ENCODE measurements around the gene ARHGAP20.
A peak's percentile ranks its signal among the peaks of the same experiment; 100 is the strongest.

ARHGAP20 gene

DNA sequence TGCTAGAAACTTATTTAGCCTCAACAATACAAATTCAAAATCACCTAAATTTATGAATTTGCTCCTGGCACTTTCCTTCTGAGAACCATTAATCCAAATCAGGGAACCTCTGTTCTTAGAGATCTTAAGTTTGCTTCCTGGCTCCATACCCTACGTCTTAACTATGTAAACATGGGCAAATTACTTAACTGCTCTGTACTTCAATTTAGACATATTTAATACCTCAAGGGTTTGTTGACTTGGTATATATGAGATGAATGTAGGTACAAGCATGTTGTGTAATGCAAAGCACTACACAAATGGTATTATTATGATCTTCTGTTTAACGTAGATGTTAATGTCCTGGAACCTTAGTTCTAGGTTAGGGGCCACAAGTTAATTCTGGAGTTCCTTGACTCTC, 22.6 kb upstream of the ARHGAP20 start:
- TF ChIP-seq, protein P1, sequence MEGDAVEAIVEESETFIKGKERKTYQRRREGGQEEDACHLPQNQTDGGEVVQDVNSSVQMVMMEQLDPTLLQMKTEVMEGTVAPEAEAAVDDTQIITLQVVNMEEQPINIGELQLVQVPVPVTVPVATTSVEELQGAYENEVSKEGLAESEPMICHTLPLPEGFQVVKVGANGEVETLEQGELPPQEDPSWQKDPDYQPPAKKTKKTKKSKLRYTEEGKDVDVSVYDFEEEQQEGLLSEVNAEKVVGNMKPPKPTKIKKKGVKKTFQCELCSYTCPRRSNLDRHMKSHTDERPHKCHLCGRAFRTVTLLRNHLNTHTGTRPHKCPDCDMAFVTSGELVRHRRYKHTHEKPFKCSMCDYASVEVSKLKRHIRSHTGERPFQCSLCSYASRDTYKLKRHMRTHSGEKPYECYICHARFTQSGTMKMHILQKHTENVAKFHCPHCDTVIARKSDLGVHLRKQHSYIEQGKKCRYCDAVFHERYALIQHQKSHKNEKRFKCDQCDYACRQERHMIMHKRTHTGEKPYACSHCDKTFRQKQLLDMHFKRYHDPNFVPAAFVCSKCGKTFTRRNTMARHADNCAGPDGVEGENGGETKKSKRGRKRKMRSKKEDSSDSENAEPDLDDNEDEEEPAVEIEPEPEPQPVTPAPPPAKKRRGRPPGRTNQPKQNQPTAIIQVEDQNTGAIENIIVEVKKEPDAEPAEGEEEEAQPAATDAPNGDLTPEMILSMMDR (IDR thresholded peaks at IDR 0.05) = no peak
- TF ChIP-seq ZFX (IDR thresholded peaks at IDR 0.05; ENCODE audit: borderline replicate concordance) = no peak
- H3K27ac ChIP-seq = peak overlapping the region; percentile 22

DNA sequence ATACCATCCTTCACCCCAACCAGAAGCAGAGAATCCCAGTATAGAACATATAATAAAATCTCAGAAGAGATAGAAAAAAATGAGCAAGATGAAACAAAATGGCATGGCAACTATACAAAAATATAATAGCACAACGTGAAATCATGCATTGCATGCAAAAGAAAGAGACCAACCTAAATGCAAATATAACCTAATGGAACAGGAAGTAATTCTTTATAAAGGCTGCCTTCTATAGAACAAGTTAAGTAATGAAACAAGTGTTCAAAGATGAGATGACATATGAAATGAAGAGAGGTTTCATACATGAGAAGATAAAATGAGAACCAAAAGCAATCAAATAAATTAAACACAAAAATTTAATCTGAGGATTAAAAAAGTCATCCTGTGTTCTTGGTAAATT, 18.5 kb upstream of the ARHGAP20 start:
- TF ChIP-seq, protein P1 (IDR thresholded peaks at IDR 0.05) = no peak
- TF ChIP-seq ZFX (IDR thresholded peaks at IDR 0.05; ENCODE audit: borderline replicate concordance) = no peak
- no peak overlapping the region for H3K27ac ChIP-seq

DNA sequence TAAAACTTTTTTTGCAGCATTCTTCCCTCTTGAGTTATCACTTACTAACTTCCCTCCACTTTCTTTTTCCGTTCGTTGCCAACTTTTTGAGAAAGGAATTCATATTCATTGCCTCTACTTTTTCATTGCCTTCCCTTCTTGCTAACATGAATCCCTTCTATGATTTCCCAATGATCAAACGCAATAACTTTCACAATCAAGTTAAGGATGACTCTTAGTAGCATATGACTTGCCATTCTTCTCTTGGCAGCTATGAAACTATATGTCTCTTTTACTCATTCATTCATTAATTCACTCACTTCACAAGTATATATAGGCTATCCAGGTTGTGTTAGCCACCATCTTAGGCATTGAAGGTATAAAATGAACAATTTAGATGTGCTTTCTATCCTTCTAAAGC, 16.6 kb upstream of the ARHGAP20 start:
- no peak overlapping the region for H3K27ac ChIP-seq
- TF ChIP-seq ZFX (IDR thresholded peaks at IDR 0.05; ENCODE audit: borderline replicate concordance) = no peak
- TF ChIP-seq, protein P1 (IDR thresholded peaks at IDR 0.05) = no peak

DNA sequence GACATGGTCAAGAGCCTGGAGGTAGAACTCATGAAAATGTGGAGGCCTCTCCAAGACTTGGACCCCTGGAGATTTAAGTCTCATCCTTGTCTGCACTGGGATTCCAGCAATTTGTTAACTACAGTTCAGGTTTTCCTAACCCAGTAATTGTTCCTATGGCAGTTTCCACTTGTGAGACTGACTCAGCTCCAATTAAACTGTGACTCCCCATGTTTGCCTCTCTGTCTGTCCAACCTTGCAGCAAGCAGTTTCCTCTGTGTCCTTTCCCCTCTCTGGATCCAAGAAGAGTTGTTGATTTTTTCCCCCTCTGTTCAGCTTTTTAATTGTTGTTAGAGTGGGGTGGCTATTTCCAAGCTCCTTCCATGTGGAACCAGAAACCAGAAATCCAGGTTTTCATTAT, 16.2 kb upstream of the ARHGAP20 start:
- no peak overlapping the region for H3K27ac ChIP-seq
- TF ChIP-seq, protein P1 (IDR thresholded peaks at IDR 0.05) = no peak
- no peak for TF ChIP-seq ZFX (IDR thresholded peaks at IDR 0.05; ENCODE audit: borderline replicate concordance)

DNA sequence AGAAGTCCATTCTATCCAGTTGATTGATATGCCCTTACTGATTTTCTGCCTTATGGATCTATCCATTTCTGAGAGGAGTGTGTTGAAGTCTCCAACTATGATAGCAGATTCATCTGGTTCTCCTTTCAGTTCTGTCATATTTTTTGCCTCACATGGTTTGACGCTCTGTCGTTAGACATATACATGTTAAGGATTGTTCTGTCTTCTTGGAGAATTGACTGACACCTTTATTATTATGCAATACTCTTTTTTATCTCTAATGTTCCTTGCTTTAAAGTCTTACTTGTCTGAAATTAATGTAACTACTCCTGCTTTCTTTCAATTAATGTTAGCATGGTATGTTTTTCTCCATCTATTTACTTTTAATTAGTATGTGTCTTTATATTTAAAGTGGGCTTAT, 12.1 kb upstream of the ARHGAP20 start:
- no peak overlapping the region for H3K27ac ChIP-seq
- TF ChIP-seq ZFX (IDR thresholded peaks at IDR 0.05; ENCODE audit: borderline replicate concordance) = no peak
- TF ChIP-seq, protein P1 (IDR thresholded peaks at IDR 0.05) = no peak

DNA sequence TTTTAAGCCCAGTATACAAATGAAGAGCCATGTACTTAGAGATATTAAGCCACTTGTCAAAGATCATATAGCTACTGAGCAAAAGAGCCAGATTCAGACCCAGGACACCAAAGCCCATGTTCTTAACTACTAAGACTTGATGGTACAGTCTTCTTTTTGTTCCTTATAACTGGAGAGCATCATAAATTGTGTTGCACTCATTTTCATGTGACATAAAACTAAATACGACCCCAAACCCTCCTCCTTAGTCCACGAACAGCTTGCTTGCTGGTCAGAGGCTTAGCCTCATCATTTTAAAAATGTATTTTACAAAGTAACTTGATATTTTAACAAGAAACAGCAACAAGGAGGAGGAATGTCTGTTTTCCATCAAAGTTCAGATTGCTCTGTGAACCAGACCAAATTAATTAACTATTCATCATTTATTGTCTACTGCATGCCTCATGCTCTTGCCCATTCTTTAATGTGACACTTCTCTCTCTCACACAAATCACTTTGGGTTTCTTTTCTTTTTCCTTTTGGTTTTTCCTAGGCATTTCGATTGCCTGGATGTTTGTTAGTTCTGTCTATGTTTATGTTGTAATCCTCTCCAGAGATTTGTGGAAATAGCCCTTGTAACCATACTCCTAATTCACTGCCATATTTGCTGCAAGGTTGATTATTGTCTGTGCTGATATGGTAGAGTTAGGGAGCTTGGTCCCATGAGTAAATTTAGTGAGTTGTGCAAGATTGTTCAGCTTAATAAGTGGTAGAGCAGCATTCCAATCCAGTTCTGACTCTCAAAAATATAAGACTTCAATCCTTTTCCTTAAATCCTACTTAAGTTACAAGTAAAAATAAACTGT, 8.4 kb upstream of the ARHGAP20 start:
- TF ChIP-seq, protein P1 (IDR thresholded peaks at IDR 0.05) = no peak
- no peak for TF ChIP-seq ZFX (IDR thresholded peaks at IDR 0.05; ENCODE audit: borderline replicate concordance)
- no peak overlapping the region for H3K27ac ChIP-seq

DNA sequence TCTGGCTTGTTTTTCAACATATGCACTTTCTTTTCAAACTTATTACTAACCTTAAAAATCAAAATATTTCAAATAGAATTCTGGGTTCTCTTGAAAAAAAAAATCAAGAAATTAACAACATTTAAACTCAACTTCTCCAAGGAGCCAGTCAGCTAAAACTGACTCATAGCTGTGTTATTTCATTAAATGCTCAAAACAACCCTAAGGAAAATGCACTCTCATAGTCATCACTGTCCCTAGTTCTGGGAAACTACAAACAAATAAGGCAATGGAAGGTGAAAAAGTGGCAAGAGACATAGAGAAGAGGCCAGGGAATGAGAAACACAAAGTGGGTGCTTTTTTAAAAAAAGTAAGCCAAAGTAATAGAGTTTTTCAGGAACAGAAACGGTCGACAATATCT, 4.1 kb upstream of the ARHGAP20 start:
- no peak for TF ChIP-seq ZFX (IDR thresholded peaks at IDR 0.05; ENCODE audit: borderline replicate concordance)
- TF ChIP-seq, protein P1 (IDR thresholded peaks at IDR 0.05) = no peak
- H3K27ac ChIP-seq = no peak overlapping the region

Data from 22Rv1 (cell line).